Endometrial microvascular endothelial cells (primary cell): ENCODE results near the gene TXNDC5. TPM values are rescaled to one million over a fixed set of nuclear protein-coding genes. Genes with fewer than 3 reads are reported as not detected.

Experiments
- in situ Hi-C: cut with HindIII; loops from 2 replicates; pipeline ENCODE4 v1.10.0; 2017; ENCODE audit warnings: low sequenced_read_pairs, low pct_unique_long_range_greater_than_20kb; ENCODE audit errors: inconsistent ontology term
- total RNA-seq: library from RNA; depleted of rRNA; stranded (reverse); fragments of >200 nt; gene quantifications from one replicate; pipeline ENCODE4 v1.2.3, GENCODE V29; 2015; ENCODE audit errors: inconsistent ontology term

TXNDC5 gene
- total RNA-seq, 1 donor from 2014 or later = 657 TPM

DNA sequence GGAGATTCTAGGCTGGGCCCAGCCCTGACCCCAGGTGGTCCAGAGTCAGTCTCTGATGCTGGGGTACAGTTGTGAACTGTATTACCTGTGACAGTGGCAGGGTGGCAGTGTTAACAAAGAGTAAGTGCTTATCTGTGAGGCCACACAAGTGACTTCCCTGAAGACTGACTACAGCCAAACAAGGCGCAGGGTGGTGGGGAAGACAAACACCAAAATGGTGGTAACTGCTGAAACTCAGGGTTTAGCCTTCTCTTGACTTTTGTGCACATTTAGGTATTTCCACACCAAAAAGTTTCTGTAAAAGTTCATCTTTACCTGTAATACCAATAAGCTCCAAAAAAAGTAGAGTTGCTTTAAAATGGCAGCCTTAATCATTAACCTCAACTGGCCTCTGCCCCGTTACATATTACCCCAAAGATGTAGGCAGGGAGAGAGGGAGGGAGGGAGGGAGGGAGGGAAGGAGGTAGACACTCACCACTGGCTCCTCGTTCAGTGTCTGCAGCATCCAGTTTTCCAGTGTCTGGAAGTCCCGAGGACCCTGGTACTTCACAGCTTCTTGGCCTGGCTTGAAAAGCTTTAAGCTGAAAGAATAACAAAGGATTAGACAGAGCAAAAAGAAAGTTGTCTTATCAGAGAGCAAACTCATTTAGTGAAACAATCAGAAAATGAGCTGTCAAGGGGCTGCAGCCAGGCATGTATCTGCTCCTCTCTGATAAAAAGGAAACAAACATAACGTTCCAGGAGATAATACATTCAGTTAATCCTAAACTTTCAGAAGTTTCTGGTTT is 11.3 kb downstream of the TXNDC5 start:
- in situ Hi-C loops = loop anchor here (10.0 kb wide), 1 partner anchor 106 kb away; no protein-coding TSS in a partner anchor

DNA sequence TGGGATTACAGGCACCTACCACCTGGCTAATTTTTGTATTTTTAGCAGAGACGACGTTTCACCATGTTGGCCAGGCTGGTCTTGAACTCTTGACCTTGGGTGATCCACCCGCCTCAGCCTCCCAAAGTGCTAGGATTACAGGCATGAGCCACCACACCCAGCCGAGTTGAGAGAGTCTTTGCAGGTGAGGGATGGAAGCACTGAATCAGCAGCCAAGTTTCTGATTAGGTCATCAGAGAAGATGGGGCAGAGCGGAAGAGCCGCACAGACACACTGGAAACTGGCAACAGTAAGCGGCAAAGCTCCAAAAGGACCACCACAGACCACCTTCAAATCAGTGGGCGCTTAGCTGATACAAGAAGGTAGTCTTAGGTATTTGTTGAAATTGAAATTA is 12.4 kb downstream of the TXNDC5 start:
- in situ Hi-C loops = loop anchor here (10.0 kb wide), 1 partner anchor 107 kb away; no protein-coding TSS in a partner anchor

DNA sequence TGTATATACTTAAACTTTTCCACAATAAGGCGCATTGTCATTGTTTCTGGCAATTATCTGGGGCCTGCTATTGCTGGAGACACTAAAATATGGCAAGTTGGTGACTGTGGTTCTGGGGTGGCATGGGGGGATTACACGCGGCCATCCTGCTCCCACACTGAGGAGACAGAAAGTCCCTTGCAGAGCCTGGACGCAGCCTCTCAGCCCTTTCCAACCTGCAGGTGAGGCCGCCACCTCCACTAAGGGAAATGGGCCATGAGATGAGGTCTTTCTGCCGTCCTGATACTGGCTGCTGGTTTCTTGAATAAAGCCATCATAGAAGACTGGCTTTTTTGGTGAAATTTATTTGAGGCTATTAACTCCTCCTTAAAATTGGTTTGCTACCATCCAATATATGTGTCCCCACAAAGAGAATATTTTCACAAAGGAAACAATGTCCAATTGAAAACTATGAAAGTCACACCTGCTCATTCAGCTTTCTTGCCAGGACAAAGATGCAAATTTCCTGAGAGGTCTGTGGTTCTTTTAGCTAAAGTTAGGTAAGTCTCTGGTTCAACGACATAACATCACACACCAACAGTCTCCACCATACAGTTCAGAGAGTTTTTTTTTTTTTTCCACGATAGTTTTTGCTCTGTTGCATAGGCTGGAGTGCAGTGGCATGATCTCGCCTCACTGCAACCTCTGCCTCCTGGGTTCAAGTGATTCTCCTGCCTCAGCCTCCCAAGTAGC is 13.0 kb downstream of the TXNDC5 start:
- in situ Hi-C loops = loop anchor here (10.0 kb wide), 1 partner anchor 107 kb away; no protein-coding TSS in a partner anchor

DNA sequence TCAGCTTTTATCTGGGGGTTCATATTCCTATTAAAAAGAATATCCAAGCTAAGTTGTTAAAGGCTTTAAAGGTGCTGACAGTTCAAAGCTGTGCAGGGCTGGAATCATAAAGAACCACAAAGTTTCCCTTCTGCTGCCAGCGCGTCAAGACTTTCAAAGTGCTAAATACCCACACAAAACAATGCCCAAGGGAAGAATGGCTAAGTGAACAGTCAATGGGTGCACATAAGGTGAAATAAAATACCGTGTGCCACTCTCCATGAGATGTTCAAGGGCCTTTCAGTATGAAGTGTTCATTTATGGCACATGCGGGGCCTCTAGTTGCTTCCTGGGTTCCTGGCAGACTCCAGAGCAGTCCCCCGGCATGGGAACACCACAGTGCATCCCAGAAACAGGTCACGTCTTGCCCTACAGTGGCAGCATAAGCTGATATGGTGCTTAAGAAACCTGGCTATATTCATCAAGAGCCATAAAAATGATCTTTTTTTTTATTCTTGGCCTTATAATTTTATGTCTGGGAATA is 14.1 kb downstream of the TXNDC5 start:
- in situ Hi-C loops = loop anchor here (10.0 kb wide), 1 partner anchor 108 kb away; no protein-coding TSS in a partner anchor

DNA sequence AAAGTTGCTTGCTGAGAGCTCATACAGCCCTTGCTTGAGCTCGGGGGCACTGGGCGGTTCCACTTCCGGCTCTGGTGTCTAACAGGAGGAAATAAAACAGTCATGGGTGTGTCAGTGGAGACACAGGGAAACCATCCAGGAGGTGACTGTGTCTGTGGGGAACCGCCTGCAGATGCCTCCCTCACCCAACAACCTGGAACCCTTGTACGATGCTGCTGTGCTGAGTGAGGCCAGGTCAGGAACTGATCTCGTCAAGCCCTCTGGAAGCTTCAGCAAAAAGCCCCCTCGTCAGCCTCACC is 15.5 kb downstream of the TXNDC5 start:
- in situ Hi-C loops = loop anchor here (10.0 kb wide), 1 partner anchor 110 kb away; no protein-coding TSS in a partner anchor

DNA sequence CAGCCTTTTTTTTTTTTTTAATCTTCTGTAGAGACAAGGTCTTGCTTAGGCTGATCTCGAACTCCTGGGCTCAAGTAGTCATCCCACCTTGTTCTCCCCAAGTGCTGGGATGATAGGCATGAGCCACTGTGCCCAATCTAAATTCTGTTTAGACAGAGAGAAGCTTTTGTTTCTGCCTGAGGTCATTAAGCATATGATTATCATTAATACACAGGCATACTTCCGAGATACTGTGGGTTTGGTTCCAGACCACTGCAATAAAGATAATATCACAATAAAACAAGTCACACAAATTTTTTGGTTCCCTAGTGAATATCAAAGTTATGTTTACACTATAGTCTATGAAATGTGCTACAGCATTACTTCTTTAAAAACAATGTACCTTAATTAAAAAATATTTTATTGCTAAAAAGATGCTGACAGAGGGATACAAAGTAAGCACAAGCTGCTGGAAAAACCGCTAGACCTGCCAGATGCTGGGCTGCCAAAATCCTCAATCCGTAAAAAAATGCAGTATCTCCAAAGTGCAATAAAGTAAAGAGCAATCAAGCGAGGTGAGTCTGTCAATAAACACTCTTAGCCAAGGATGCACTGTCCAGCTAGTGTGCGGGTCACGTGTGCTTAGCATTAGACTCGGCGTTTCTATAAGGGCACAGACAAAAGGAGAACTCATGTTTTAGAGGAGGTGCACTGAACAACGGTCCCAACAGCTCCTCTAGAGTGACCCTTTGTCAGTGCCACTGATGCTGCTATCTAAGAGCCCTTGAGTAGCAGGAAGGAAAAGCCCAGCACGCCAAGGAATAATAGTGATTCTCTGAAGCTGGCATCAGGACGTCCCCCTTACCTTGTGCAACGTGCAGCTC is 16.1 kb downstream of the TXNDC5 start:
- in situ Hi-C loops = loop anchor here (10.0 kb wide), 1 partner anchor 110 kb away; no protein-coding TSS in a partner anchor

DNA sequence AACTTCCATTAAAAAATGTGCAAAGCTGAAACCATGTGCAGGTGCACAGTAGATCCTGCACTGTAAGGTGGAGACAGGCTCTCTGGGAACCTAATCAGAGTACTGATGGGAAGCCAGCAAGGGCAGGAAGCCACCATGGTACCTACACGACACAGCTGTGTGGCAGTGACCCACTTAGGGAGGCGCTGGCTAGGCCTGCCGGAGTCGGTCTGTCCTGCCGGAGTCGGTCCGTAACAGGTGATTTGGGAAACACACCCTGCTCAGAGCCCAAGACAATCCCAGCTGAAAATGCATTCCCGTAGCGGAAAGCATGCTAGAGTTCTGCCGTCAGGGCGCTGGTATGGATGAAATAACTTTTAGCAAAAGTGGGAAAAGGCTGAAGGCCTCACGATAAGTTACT is 17.2 kb downstream of the TXNDC5 start:
- in situ Hi-C loops = loop anchor here (10.0 kb wide), 1 partner anchor 111 kb away; no protein-coding TSS in a partner anchor

DNA sequence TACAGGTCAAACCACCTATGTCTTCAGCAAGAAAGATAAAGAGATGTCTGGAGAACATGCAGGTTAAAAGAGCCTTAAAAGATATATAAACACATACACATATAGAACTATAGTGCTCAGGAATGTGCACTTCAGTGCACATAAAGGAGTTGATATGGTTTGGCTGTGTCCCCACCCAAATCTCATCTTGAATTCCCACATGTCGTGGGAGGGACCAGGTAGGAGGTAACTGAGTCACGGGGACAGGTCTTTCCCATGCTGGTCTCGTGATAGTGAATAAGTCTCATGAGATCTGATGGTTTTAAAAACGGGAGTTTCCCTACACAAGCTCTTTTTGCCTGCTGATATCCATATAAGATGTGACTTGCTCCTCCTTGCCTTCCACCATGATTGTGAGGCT is 18.2 kb downstream of the TXNDC5 start:
- in situ Hi-C loops = loop anchor here (10.0 kb wide), 1 partner anchor 112 kb away; no protein-coding TSS in a partner anchor

DNA sequence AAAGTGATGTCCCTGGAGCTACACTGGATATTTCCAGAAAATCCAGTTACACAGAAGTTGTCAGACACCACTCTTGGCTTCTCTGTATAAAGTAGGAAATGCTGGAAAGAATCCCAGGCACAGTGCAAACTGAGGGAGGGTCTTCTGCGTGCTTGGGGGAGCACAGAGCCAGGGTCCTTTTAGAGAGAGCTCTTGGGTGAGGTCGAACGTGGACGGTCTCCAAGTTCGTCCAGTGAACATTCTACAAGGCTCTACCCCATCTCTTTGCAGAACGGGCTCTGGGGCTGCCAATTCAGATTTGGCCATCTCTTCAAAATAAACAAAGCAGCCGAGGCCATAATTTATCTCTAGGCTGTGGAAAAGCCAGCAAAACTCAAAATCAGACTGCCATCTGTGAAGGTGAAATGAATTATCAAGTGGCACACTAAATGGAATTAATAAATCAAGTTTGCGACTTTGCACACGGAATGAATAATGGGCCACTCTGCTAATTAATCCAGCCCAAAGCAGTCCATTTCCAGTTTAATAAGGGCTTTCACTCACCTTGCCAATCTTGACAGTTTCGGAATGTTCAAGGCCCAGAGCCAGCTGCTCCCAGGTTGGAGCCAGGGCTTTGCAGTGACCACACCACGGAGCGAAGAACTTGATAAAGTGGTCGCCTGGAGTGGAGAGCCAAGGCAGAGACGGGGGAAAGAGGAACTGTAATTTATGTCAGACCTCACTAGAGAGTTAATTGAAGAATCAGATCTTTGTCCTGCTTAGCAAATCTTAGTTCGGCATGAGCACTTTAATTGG is 19.3 kb downstream of the TXNDC5 start:
- in situ Hi-C loops = loop anchor here (10.0 kb wide), 1 partner anchor 114 kb away; no protein-coding TSS in a partner anchor

DNA sequence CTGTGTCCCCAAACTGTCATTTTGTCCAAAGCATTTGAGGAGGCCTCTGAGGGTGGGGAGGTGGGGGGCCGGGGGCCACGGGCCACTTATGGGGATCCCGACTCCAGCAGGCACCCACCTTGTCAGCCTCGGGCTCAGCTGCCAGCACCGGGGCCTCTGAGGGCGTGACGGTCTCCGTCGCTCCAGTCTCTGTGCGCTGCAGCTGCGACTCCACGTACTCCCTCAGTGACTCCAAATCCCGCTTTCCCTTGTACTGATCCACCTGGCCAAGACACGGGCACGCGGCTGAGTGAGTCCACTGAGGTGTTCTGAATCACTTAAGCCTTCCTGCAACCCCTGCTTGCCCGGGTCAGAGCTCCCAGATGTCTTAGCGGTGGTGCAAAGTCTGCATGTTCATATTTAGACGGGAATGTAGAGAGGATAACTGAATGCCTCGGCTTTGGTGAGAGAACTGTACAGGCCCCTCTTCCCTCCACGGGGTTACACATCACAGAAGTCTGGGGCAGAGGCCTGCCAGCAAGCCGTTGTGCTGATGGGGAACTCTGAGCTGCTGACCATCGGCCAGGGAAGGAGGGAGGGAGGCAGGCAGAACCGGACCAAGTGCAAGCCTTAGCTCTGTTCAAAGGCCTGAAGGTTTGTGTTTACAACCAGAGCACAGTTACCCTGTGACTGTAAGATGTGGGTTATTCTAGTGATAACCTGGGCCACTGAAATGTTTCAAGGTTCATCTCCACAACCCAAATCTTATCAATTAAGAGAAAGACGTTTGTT is 21.8 kb downstream of the TXNDC5 start:
- in situ Hi-C loops = no loop called here

DNA sequence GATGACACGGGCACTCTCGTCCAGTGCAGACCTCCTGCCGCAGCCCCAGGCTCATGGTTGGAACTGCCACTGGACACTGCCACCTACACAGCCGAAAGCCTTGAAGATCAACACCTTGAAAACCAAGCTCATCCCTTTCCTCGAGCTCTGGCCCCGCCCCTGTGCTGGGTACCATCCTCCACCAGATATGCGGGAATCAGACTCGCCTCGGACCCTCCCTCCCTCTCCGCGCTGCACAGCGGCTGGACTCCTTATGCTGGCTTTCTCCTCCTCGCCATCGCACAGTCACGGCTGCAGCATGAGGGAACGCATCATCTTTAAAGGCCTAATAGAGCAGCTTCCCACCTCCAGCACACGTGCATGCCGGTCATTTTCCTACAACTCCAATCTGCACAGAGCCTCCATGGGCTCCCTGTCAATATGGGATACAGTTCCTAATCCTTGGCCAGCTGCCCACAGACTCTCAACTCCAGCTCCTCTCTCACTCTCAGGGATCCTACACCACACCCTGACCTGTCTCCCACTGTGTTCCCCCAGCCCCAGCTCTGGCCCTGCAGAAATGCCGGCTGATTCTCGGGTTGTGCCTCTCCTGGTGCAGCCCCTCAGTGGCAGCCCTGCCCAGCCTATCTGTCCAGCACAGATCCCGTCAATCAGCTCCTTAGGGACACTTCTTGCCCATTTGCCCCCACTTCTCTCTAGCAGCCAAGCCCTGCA is 23.2 kb downstream of the TXNDC5 start:
- in situ Hi-C loops = no loop called here

DNA sequence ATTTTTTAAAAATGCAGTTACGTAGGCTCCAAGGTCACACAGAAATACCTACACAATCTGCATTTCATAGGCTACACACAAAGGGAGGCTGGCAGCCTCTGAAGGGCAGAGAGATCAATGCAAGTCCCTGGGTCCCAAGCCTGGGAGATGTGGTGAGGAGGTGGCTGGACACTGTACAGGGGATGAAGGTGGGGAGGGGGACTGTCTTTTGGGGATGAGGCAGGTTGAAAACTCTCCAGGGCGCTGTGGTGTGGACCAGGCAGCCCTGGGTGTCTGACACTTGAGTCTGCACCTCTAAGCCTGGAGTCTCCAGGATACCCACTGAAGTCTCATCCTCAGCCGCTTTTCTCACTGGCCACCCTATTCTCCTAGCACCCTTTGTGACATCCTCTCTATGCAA is 24.5 kb downstream of the TXNDC5 start:
- in situ Hi-C loops = no loop called here

DNA sequence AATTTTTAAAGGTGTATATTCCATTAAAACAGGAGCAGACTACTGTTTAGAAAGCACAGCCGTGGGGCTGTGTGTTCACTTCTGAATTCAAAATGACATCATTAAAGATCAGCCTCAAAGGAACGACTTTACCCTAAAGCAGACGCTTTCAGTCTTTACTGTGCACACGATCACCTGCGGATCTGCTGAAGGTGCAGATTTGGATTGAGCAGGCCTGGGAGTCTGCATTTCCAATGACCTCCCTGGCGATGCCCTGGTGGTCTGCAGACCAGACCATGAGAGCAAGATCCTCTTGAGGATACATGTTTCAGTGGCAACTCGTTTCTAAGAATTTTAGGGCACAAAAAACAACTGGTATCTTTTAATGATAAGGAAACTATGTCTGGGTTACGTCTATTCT is 27.2 kb downstream of the TXNDC5 start:
- in situ Hi-C loops = no loop called here

DNA sequence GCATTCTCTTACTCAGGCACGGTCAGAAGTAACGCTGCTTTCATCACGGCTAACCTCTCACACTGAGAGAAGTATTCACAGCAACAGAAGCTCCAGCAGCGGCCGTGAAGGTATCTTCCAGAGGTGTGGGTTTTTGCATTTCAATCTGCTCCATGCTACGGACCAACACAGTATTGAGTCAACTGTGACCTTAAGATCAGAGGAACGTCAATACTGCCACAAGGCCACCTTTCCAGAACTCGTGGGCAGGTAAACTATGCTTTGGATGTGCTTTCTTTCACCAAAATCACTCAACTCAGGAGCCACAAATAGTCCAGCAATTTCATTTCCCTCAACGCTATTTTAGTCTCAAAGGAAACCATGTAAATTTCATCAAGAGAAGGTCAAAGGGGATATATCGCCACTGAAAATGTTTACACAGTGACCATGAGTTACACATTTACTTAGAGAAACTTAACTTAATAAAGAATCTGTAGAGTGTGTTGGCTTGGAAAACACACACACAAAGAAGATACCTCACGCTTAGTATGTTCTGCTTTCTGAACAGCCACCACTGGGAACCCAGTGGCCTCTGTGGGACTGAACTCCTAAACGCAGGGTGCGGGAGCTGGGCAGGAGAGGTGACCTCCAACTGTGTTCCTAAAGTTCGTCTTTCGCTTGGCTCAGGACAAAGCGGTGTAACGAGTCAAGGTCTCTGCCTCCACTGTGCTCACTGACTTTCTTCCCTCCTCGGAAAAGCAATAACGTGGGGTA is 27.9 kb downstream of the TXNDC5 start:
- in situ Hi-C loops = no loop called here

DNA sequence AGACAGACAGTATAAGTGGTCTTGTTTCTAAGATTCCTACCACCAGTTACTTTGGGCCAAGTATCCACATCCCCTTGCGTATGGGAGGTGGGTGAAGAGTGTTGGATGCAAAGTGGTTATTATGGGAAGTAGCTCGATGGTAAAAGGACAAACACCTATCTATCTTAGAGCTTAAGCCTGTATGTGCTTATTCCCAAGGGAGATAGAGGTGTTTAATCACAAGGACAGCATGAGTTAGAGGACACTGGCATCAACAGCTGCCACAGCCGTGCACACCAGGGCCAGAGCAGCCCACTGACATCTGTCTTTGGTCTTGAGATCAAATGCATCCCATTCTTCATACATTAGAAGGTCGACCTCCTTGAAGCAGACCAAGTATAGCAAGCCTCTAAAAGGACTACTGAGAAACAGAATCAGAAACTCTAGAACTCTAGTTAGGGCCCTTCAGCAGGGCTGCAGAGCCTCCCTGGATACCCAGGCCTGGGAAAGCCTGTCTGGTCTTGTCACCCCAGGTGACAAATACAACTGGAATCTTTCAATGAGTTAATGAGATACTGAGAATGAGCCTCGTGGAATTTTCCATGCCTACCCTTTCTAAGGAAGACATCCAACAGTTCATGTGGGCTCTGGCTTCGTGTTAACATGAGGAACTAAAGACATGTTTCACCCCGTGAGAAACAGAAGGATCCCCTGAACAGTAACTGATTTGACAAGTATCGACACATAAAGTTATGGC is 28.7 kb downstream of the TXNDC5 start:
- in situ Hi-C loops = no loop called here

DNA sequence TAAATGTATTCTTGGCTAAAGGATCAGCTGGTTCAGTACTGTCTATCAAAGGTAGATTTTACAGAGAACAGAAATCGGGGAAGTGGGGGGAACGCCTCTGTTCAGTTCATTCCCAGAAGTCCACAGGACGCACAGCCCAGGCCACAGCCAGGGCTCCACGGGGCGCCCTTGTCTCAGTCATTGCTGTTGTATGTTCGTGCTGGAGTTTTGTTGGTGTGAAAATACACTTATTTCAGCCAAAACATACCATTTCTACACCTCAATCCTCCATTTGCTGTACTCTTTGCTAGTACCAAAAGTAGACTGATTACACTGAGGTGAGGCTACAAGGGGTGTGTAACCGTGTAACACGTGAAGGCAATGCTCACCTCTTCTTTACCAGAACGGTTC is 29.9 kb downstream of the TXNDC5 start:
- in situ Hi-C loops = no loop called here
